ENCODE data around the gene SLC1A2.

Gene SLC1A2

GRCh38 chr11:35225946-35226520 is 193.3 kb downstream of the SLC1A2 start:
- TF ChIP-seq OSR1 (CRISPR knock-in tag; IDR thresholded peaks at IDR 0.05) = no peak
- ATAC-seq = no peak

GRCh38 chr11:35223991-35224390 is 195.4 kb downstream of the SLC1A2 start:
- no peak for ATAC-seq
- TF ChIP-seq ZFP3 (CRISPR knock-in tag; IDR thresholded peaks at IDR 0.05) (no peak), ZNF70 (CRISPR knock-in tag; IDR thresholded peaks at IDR 0.05) (no peak), CSDC2 (CRISPR knock-in tag; IDR thresholded peaks at IDR 0.05) (no peak), ZC3H10 (CRISPR knock-in tag; IDR thresholded peaks at IDR 0.05) (no peak), ESRRG (CRISPR knock-in tag; IDR thresholded peaks at IDR 0.05) (no peak), ZFP30 (CRISPR knock-in tag; IDR thresholded peaks at IDR 0.05) (no peak), OSR1 (CRISPR knock-in tag; IDR thresholded peaks at IDR 0.05) (no peak), ZNF8 (CRISPR knock-in tag; IDR thresholded peaks at IDR 0.05) (no peak), ZNF565 (CRISPR knock-in tag; conservative IDR thresholded peaks at IDR 0.05; ENCODE audit: low read depth) (no peak), ARNTL (CRISPR knock-in tag; IDR thresholded peaks at IDR 0.05; ENCODE audit: borderline replicate concordance, low read depth) (no peak), POU6F1 (CRISPR knock-in tag; IDR thresholded peaks at IDR 0.05; ENCODE audit: borderline replicate concordance, low read depth) (no peak), TCF4 (CRISPR knock-in tag; IDR thresholded peaks at IDR 0.05; ENCODE audit: borderline replicate concordance) (no peak), SNAI2 (CRISPR knock-in tag; IDR thresholded peaks at IDR 0.05) (no peak), PPARA (CRISPR knock-in tag; IDR thresholded peaks at IDR 0.05; ENCODE audit: borderline replicate concordance) (no peak), TOX (CRISPR knock-in tag; IDR thresholded peaks at IDR 0.05; ENCODE audit: borderline replicate concordance) (no peak)
- TF ChIP-seq, protein P1, sequence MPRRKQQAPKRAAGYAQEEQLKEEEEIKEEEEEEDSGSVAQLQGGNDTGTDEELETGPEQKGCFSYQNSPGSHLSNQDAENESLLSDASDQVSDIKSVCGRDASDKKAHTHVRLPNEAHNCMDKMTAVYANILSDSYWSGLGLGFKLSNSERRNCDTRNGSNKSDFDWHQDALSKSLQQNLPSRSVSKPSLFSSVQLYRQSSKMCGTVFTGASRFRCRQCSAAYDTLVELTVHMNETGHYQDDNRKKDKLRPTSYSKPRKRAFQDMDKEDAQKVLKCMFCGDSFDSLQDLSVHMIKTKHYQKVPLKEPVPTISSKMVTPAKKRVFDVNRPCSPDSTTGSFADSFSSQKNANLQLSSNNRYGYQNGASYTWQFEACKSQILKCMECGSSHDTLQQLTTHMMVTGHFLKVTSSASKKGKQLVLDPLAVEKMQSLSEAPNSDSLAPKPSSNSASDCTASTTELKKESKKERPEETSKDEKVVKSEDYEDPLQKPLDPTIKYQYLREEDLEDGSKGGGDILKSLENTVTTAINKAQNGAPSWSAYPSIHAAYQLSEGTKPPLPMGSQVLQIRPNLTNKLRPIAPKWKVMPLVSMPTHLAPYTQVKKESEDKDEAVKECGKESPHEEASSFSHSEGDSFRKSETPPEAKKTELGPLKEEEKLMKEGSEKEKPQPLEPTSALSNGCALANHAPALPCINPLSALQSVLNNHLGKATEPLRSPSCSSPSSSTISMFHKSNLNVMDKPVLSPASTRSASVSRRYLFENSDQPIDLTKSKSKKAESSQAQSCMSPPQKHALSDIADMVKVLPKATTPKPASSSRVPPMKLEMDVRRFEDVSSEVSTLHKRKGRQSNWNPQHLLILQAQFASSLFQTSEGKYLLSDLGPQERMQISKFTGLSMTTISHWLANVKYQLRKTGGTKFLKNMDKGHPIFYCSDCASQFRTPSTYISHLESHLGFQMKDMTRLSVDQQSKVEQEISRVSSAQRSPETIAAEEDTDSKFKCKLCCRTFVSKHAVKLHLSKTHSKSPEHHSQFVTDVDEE (CRISPR knock-in tag; IDR thresholded peaks at IDR 0.05) = no peak

DNA sequence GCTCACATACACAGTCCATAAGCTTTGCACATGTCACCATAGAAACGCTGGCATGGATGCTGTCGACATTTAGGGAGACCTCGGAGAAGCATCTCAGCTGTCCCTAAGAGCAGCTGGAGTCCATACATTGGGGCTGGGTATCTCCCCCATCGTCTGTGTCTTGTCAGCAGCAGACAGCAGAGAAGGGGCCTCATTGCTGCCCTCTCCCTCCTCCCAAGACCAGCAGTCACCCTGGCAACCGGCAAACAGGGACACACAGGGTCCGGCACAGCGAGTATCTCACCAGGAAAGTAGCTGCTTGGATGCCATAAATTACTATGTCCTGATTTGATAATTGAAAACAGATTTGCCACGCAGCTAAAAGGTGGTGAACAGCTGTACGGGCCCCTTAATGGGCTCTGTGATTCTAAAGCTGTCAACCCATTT is 196.0 kb downstream of the SLC1A2 start:
- no peak for TF ChIP-seq CSRNP3 (CRISPR knock-in tag; IDR thresholded peaks at IDR 0.05)
- TF ChIP-seq, protein P2, sequence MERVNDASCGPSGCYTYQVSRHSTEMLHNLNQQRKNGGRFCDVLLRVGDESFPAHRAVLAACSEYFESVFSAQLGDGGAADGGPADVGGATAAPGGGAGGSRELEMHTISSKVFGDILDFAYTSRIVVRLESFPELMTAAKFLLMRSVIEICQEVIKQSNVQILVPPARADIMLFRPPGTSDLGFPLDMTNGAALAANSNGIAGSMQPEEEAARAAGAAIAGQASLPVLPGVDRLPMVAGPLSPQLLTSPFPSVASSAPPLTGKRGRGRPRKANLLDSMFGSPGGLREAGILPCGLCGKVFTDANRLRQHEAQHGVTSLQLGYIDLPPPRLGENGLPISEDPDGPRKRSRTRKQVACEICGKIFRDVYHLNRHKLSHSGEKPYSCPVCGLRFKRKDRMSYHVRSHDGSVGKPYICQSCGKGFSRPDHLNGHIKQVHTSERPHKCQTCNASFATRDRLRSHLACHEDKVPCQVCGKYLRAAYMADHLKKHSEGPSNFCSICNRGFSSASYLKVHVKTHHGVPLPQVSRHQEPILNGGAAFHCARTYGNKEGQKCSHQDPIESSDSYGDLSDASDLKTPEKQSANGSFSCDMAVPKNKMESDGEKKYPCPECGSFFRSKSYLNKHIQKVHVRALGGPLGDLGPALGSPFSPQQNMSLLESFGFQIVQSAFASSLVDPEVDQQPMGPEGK (CRISPR knock-in tag; IDR thresholded peaks at IDR 0.05; ENCODE audit: borderline replicate concordance) = no peak
- TF ChIP-seq ZFP30 (CRISPR knock-in tag; IDR thresholded peaks at IDR 0.05) = no peak
- no peak for TF ChIP-seq CSDC2 (CRISPR knock-in tag; IDR thresholded peaks at IDR 0.05)
- no peak for TF ChIP-seq ZNF565 (CRISPR knock-in tag; conservative IDR thresholded peaks at IDR 0.05; ENCODE audit: low read depth)
- TF ChIP-seq ZNF8 (CRISPR knock-in tag; IDR thresholded peaks at IDR 0.05) = 0 out of 2 replicates have a peak, but pooled peaks have one; percentile 28
- TF ChIP-seq ISL1 (CRISPR knock-in tag; IDR thresholded peaks at IDR 0.05) = no peak
- TF ChIP-seq, protein P1 (CRISPR knock-in tag; IDR thresholded peaks at IDR 0.05) = peak; percentile 63
- no peak for TF ChIP-seq ZC3H10 (CRISPR knock-in tag; IDR thresholded peaks at IDR 0.05)
- peak; percentile 94 for TF ChIP-seq TCF4 (CRISPR knock-in tag; IDR thresholded peaks at IDR 0.05; ENCODE audit: borderline replicate concordance)
- no peak for TF ChIP-seq POU6F1 (CRISPR knock-in tag; IDR thresholded peaks at IDR 0.05; ENCODE audit: borderline replicate concordance, low read depth)

More for the DNA sequence above, 196.0 kb downstream of the SLC1A2 start:
- peak; percentile 96 for ATAC-seq

Data from SK-N-SH treated with all-trans-retinoic acid at 6 μM for 48 hours (cell line).